Hematopoietic multipotent progenitor cell treated with erythropoietin and hydrocortisone succinate and interleukin-3 and kit ligand, for 4 days (in vitro differentiated cells): ENCODE data around the gene TMEM242.

Source experiments
- DNase-seq: peaks from one replicate; pipeline ENCODE4 v3.0.0-alpha.2; 2015

Gene TMEM242

DNA sequence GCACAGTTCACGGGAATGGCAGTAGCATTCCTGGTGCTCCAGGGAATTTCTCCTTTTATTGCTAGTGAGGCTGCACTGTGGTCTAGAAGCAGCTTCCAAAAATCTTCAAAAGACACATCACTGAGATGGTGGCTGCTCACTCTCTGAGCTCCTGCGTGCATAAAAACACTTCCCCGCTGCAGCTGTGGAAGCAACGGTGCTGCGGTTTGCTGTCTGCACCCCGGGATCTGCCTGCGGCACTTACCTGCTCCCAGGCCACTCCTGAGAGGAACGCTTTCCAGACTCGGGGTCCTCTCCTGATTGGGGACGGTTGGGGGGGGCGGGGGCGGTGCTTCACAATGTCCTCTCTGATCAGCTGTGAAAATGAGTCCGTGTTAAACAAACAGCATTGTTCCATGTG is 77.9 kb downstream of the TMEM242 start:
- no peak for DNase-seq

DNA sequence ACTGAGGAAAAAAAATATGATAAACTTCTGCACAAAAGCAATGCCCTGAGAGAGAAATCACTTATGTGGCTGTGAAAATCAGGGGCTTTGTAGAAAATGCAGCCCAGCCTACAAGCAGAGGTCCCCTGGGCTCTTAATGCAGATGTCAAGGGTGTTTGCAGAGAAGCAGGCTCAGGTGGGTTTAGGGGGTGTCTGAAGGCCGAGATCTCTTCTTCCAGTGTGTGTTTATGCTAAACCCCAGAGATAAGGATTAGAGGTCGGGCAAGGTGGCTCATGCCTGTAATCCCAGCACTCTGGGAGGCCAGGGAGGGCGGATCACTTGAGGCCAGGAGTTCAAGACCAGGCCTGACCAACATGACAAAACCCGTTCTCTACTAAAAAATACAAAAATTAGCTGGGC is 78.5 kb downstream of the TMEM242 start:
- no peak for DNase-seq

DNA sequence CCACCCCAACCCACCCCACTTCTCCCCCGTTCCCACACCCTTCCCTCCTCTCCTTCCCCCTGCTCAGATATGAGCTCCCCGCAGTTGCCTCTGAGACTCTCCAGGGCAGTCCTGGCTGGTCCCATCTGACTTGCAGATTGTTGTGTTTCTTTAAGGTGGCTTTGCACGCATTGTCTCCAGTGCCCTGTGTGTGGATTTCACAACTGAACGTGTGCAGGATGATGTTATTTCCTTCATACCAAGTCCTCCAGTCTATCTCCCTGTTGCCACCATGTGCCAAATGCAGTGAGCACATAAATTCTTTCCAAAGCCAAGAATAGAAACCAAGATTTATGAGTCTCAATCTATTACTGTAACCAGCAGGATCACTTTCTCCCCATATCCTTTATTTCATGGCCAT is 79.1 kb downstream of the TMEM242 start:
- DNase-seq, result peak; percentile 38

DNA sequence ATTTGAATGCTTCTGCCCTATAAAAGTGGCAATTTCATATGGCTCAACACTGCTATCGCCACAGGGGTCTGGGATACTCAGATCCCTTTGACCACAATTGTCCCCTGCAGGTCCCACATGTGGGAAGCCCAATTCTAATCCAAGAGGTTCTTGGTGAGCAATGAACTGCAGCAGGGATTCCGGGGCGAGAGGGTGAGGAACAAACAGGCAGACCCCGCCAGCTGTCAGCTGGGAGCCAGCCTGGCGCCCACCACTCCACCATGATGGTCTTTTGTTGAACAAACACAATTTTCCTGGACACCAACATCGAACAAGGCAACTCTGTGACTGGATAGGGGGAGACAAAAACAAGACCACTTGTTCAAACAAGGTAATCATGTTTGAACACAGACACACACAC is 80.5 kb downstream of the TMEM242 start:
- DNase-seq, result no peak

DNA sequence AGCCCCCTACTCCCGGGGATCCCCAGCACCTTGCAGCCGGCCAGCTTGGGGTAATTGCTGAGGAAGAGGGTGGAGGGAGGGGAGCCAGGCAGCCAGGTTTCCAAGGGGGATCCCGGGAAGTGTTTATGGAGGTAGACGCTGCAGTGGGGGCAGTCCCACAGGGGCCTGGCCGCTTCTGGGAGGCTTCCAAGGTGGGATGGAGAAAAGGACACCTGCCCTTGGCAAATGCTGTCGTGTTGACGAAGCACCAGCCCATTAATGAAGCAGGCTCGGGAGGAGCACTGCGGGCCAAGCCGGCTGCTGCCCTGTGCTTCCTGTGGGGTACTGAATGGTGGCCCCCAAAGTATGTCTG is 82.4 kb downstream of the TMEM242 start:
- DNase-seq, result no peak

DNA sequence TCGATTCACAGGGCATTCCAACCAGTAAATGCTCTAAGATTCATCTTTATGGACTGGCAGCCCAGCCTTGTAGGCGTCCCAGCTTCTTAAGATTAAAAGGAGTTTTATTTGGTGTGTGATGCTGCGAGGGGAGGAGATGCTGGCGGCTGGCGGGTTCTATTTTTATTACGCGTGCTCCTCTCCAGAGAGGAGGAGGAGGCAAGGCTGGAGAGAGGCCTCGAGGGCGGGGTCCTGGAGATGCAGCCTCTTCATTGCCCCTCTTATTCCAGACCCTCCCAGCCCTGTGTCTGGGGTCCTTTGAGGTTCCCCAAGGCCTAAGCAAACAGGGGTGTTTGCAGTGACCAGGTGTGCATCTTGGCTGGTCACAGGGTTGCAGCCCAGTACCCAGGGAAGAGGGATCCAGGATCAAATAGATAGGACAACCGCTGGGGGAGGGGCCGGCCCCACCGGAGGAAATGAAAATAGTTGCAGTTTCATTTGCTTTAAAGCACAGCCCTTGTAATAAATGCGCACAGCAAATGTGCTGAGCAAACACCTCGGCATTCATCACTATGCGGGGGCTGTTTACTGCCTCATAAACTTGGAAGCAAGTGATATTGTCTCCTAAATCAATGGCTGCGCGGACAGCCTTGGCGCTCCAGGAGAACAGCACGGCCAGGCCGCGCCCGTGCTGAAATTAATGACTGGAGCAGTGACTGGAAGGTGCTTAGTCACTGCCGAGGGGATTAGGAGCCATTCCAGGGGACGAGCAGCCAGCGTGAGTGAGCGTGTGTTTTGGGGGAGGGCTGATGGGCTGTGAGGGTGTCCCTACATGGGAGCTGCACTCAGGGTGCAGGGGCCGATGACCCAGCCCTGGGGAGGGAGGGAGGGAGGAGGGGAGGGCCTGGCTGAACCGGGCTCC is 83.0 kb downstream of the TMEM242 start:
- peak; percentile 53 for DNase-seq

DNA sequence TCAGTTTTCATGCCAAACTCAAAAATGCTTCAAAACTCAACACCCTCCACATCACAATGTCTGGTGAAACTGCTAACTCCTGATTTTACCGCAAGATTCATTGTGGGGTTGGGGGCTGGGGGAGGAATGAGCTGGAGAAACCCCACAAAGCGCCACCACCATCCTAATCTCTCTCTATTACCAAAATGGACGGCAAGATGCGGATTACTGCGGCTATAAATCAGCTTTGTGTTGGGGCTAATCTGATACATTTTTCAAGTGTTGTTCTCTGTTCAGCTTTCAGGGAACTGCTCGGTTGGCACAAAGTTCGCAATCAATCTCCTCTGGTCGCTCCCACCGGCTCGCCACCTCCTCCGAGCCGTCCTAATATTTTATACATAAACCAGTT is 83.7 kb downstream of the TMEM242 start:
- DNase-seq, result no peak
